Osteocyte (in vitro differentiated cells): ENCODE measurements around the gene CLASP1. TPM values are rescaled to one million over a fixed set of nuclear protein-coding genes. Genes with fewer than 3 reads are reported as not detected.
"Not testable (repeated sequence)": the region's sequence is repeated elsewhere in the genome, so short reads cannot be mapped to it uniquely, and the experiment has no call there.

Experiments used
- DNase-seq: peaks from one replicate; pipeline ENCODE4 v3.0.0; 2021; ENCODE audit warnings: mixed read lengths; ENCODE audit not compliant: unreplicated experiment; ENCODE audit errors: extremely low spot score
- H3K27ac Mint-ChIP-seq: one replicate; pipeline ENCODE4 v1.8.0; 2021; ENCODE audit warnings: mild to moderate bottlenecking, mixed read lengths; ENCODE audit not compliant: unreplicated experiment
- H3K27me3 Mint-ChIP-seq: one replicate; pipeline ENCODE4 v1.8.0; 2021; ENCODE audit warnings: mixed read lengths; ENCODE audit not compliant: unreplicated experiment
- H3K36me3 Mint-ChIP-seq: one replicate; pipeline ENCODE4 v1.8.0; 2021; ENCODE audit warnings: mixed read lengths; ENCODE audit not compliant: unreplicated experiment
- H3K4me1 Mint-ChIP-seq: one replicate; pipeline ENCODE4 v1.8.0; 2021; ENCODE audit warnings: mixed read lengths; ENCODE audit not compliant: unreplicated experiment
- H3K4me3 Mint-ChIP-seq: one replicate; pipeline ENCODE4 v1.8.0; 2021; ENCODE audit warnings: mild to moderate bottlenecking, moderate library complexity, mixed read lengths; ENCODE audit not compliant: unreplicated experiment
- H3K9me3 Mint-ChIP-seq: one replicate; pipeline ENCODE4 v1.8.0; 2021; ENCODE audit warnings: mixed read lengths; ENCODE audit not compliant: unreplicated experiment
- CTCF ChIP-seq: fragments of 200-600 bp; sonication (generic); IDR thresholded peaks from 2 replicates; pipeline ENCODE4 v1.5.0; 2021; ENCODE audit warnings: antibody characterized with exemption, mild to moderate bottlenecking, moderate library complexity
- total RNA-seq: library from RNA; stranded (reverse); gene quantifications from 2 replicates; pipeline ENCODE4 v1.2.1, GENCODE V29; 2021

CLASP1 gene
- total RNA-seq, 1 donor from 2014 or later = 59.9 TPM

- H3K4me3 Mint-ChIP-seq = no peak overlapping the region
- no peaks in the 10 kb centered on the region for H3K9me3 Mint-ChIP-seq
- H3K27me3 Mint-ChIP-seq = no peaks in the 10 kb centered on the region
- peaks cover 21% of the 10 kb centered on the region for H3K4me1 Mint-ChIP-seq
- no peak overlapping the region for H3K27ac Mint-ChIP-seq
- no peaks in the 10 kb centered on the region for H3K36me3 Mint-ChIP-seq
- TF ChIP-seq CTCF = no peak
- no peak for DNase-seq
Measured at GRCh38 chr2:121644715-121645114, 4.5 kb downstream of the CLASP1 start.

GRCh38 chr2:121643877-121644276 lies 5.4 kb downstream of the CLASP1 start:
- no peak overlapping the region for H3K27ac Mint-ChIP-seq

GRCh38 chr2:121640380-121641316 lies 8.6 kb downstream of the CLASP1 start:
- H3K27ac Mint-ChIP-seq = peak overlapping the region; percentile 48
- DNase-seq = no peak
- H3K27me3 Mint-ChIP-seq = no peaks in the 10 kb centered on the region
- peaks cover 7% of the 10 kb centered on the region for H3K9me3 Mint-ChIP-seq
- H3K4me3 Mint-ChIP-seq = no peak overlapping the region
- peaks cover 14% of the 10 kb centered on the region for H3K36me3 Mint-ChIP-seq
- H3K4me1 Mint-ChIP-seq = peaks cover 9% of the 10 kb centered on the region
- no peak for TF ChIP-seq CTCF

More at GRCh38 chr2:121643877-121644276, 5.4 kb downstream of the CLASP1 start:
- Mint-ChIP-seq H3K27me3 (no peaks in the 10 kb centered on the region), H3K36me3 (peaks cover 3% of the 10 kb centered on the region), H3K9me3 (no peaks in the 10 kb centered on the region), H3K4me1 (peaks cover 21% of the 10 kb centered on the region), H3K4me3 (no peak overlapping the region)
- no peak for TF ChIP-seq CTCF
- no peak for DNase-seq

- H3K4me3 Mint-ChIP-seq, DNase-seq, H3K9me3 Mint-ChIP-seq, H3K27ac Mint-ChIP-seq, H3K27me3 Mint-ChIP-seq: not testable (repeated sequence)
- H3K4me1 Mint-ChIP-seq = peaks cover 14% of the 10 kb centered on the region
- H3K36me3 Mint-ChIP-seq = peaks cover 14% of the 10 kb centered on the region
Measured at GRCh38 chr2:121639846-121640245, 9.4 kb downstream of the CLASP1 start.

GRCh38 chr2:121638333-121638732 lies 10.9 kb downstream of the CLASP1 start:
- peaks cover 28% of the 10 kb centered on the region for H3K4me1 Mint-ChIP-seq
- DNase-seq = no peak

More at GRCh38 chr2:121638333-121638732, 10.9 kb downstream of the CLASP1 start:
- no peak overlapping the region for H3K4me3 Mint-ChIP-seq
- peaks cover 7% of the 10 kb centered on the region for H3K9me3 Mint-ChIP-seq
- H3K27ac Mint-ChIP-seq = no peak overlapping the region
- H3K36me3 Mint-ChIP-seq = peaks cover 14% of the 10 kb centered on the region
- no peaks in the 10 kb centered on the region for H3K27me3 Mint-ChIP-seq
- no peak for TF ChIP-seq CTCF
